HTERT RPE-1 (cell line): Measurements from ENCODE around the gene HS3ST2.
"Not testable (repeated sequence)": the region's sequence is repeated elsewhere in the genome, so short reads cannot be mapped to it uniquely, and the experiment has no call there.

ENCODE experiments used
- in situ Hi-C: fragments of 300-500 bp; cut with MboI; formaldehyde crosslinking; loops from 4 replicates; pipeline ENCODE4 v1.14.3; 2020; ENCODE audit warnings: low sequenced_read_pairs

HS3ST2 gene

DNA sequence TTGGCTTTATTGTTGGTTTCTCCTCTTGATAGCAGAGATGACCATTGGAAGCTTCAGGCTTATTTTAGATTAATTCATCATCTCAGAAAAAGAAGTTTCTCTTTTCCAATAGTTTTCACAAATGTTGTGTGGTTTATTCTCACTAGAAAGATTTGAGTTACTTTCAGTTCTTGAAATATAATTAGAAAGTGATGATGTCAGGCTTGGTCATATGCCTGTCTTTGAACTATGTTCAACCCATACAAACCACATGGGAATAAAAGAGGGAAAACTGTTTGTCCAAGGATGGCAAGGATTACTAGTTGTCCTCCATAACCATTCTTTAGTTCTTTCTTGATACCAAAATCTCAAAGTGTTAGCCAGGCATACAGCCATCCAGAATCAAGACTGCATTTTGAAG lies 3.7 kb upstream of the HS3ST2 start:
- in situ Hi-C loops = no loop called here

- in situ Hi-C loops = no loop called here
Observed at GRCh38 chr16:22813223-22813947, 577 bp upstream of the HS3ST2 start.

GRCh38 chr16:22814711-22815105 lies 746 bp downstream of the HS3ST2 start:
- in situ Hi-C loops = no loop called here

GRCh38 chr16:22815863-22816262 lies 1.9 kb downstream of the HS3ST2 start:
- in situ Hi-C loops = no loop called here

- in situ Hi-C loops = no loop called here
Observed at GRCh38 chr16:22816475-22816874, 2.5 kb downstream of the HS3ST2 start.

GRCh38 chr16:22818736-22819135 lies 4.8 kb downstream of the HS3ST2 start:
- in situ Hi-C loops = not testable (repeated sequence)

DNA sequence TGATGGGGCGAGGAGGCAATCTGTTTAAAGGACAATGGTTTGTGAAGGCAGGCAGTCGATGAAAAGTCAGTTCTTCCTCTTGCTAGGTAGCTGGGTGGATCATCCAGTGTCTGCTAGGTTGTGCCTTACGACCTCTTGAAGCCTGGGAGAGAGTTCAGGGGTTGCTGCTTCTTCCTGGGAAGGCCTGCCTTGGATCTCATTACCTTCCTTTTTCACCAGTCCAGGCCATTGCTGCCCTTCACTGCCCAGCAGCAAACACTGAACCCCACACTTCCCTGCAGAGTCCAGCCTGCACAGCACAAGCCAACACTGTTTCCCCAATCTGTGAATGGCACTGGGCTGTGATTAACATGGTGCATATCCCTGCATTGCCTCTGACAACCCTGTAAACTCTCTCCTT lies 24.7 kb downstream of the HS3ST2 start:
- in situ Hi-C loops = no loop called here

- in situ Hi-C loops = not testable (repeated sequence)
Observed at GRCh38 chr16:22842031-22842430, 28.1 kb downstream of the HS3ST2 start.

DNA sequence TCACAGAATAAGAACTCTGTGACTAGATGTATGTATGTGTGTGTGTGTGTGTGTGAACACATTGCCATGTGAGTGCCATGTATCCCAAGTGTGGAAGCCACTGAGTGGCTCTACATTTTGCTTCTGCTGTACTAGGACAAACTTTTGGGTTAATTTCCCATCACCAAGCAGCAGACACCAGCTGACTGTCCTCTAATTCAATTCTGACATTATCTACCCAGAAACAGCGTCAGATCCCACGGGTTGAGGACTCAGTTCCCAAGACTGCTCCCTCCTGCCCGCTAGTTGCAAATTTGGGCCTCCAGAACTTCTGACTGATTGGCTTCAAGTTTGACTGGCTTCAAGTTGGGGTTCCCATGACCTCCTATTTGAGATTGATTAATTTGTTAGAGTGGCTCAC lies 29.2 kb downstream of the HS3ST2 start:
- in situ Hi-C loops = no loop called here

DNA sequence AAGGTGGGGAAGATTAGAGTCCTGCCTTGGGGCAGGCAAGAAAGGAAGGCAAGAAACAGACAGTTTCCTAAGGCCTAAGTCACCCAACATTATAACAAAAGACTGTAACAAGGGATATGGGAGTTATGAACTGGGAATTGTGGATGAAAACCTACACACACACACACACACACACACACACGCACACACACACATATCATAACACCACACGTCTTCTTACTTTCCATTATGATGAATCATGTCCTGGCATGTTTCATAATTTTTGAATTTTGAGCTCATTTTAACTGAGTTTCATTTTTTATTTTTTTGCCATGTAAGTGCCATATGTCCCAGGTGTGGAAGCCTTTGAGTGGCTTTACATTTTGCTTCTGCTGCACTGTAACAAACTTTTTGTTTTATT lies 29.9 kb downstream of the HS3ST2 start:
- in situ Hi-C loops = no loop called here

DNA sequence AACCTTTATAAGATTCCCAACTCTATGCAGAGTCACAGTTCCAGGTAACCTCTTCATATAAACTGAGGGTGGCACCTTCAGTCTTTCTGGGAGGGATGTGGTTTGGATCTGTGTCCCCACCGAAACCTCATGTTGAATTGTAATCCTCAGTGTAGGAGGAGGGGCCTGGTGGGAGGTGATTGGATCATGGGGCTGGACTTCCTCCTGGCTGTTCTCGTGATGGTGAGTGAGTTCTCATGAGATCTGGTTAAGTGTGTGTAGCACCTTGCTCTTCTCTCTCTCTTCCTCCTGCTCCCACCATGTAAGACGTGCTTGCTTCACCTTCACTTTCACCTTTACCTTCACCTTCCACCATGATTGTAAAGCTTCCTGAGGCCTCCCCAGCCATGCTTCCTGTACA lies 30.5 kb downstream of the HS3ST2 start:
- in situ Hi-C loops = no loop called here

- in situ Hi-C loops = no loop called here
Observed at GRCh38 chr16:22847100-22847499, 33.1 kb downstream of the HS3ST2 start.

DNA sequence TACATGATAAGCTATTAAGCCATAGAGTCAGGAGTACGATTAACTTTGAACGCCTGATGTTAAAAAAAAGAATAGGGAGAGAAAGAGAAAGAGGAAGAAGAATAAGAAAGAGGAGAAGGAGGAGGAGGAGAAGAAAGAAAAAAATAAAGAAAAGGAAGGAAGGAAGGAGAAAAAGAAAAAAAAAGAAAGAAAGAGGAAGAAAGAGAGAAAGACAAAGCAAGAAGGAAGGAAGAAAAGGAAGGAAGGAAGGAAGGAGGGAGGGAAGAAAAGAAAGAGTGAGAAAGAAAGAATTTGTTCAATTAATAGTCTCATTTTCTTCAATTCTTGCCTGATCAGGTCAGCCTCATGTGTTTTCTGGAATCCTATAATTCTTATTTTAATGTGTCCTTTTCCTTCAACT lies 33.7 kb downstream of the HS3ST2 start:
- in situ Hi-C loops = no loop called here

GRCh38 chr16:22848451-22848850 lies 34.5 kb downstream of the HS3ST2 start:
- in situ Hi-C loops = no loop called here

- in situ Hi-C loops = no loop called here
Observed at GRCh38 chr16:22849517-22849916, 35.6 kb downstream of the HS3ST2 start.

- in situ Hi-C loops = no loop called here
Observed at GRCh38 chr16:22855231-22855630, 41.3 kb downstream of the HS3ST2 start.

GRCh38 chr16:22857296-22858025 lies 43.5 kb downstream of the HS3ST2 start:
- in situ Hi-C loops = no loop called here

DNA sequence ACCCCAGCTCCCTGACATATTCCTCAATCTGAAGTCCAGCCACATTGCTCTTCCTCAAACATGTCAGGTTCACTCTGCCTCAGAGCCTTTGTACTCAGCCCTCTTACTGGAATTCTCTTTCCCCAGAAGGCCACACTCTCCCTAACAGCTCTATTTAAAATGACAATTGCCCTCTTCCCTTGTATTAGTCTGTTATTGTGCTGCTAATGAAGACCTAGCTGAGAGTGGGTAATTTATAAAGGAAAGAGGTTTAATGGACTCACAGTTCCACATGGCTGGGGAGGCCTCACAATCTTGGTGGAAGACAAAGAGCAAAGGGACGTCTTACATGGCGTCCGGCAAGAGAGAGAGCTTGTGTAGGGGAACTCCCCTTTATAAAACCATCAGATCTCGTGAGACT lies 46.0 kb downstream of the HS3ST2 start:
- in situ Hi-C loops = no loop called here

GRCh38 chr16:22861580-22861979 lies 47.6 kb downstream of the HS3ST2 start:
- in situ Hi-C loops = no loop called here

DNA sequence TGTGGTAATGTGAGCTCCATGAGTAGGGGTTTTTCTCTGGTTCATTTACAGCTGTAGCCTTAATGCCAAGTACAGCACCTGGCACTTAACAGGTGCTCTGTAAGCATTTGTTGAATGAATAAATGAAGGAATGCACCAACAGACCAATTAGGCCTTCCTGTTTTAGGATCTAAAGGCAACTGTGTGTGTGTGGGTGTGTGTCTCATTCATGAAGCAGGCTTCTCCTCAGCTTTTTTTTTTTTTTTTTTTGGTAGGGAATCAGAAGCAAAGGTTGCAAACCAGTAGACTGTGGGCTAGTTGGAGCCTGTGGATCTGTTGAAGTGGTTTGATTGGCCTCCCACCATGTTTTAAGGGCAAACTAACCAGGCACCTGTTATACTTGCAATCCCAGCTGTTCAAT lies 48.1 kb downstream of the HS3ST2 start:
- in situ Hi-C loops = no loop called here

GRCh38 chr16:22864375-22864774 lies 50.4 kb downstream of the HS3ST2 start:
- in situ Hi-C loops = no loop called here

GRCh38 chr16:22868593-22869224 lies 54.7 kb downstream of the HS3ST2 start:
- in situ Hi-C loops = no loop called here
